Psoas muscle (tissue), 8 donors: ENCODE measurements around the gene HYDIN. TPM values are rescaled to one million over a fixed set of nuclear protein-coding genes. Genes with fewer than 3 reads are reported as not detected.

Experiments used
- ATAC-seq, 4 donors: fragments of 200-7000 bp; cut with Tn5 transposase; one replicate each; pipeline ENCODE4 v1.9.1; 2020; ENCODE audit warnings: moderate library complexity in 3 of 4, mild to moderate bottlenecking in 2 of 4
- DNase-seq, 2 donors: peaks; one replicate each; pipeline ENCODE4 v3.0.0-alpha.2; 2020
- H3K27ac ChIP-seq: fragments of 200-600 bp; one replicate; pipeline ENCODE4 v1.8.0; 2022
- H3K27me3 ChIP-seq, 3 donors: fragments of 200-600 bp in 1 of 3; one replicate each; pipeline versions ENCODE4 v1.6.1 to v1.8.0; 2013 to 2022; ENCODE audit warnings: low read length in 2 of 3, mild to moderate bottlenecking in 2 of 3, moderate library complexity in 1 of 3; ENCODE audit not compliant: insufficient read depth in 3 of 3
- H3K36me3 ChIP-seq, 2 donors: fragments of 200-600 bp in 1 of 2; one replicate each; pipeline versions ENCODE4 v1.6.1 to v1.8.0; 2013 to 2022; ENCODE audit warnings: low read depth in 1 of 2, mild to moderate bottlenecking in 1 of 2, moderate library complexity in 1 of 2; ENCODE audit not compliant: insufficient read depth in 1 of 2
- H3K4me1 ChIP-seq: fragments of 200-600 bp; one replicate; pipeline ENCODE4 v1.8.0; 2022
- H3K4me3 ChIP-seq: fragments of 200-600 bp; one replicate; pipeline ENCODE4 v1.8.0; 2022; ENCODE audit warnings: mild to moderate bottlenecking
- H3K9me3 ChIP-seq: fragments of 200-600 bp; one replicate; pipeline ENCODE4 v1.8.0; 2022
- CTCF ChIP-seq: fragments of 200-600 bp; IDR thresholded peaks from one replicate; pipeline ENCODE4 v1.8.0; 2022; ENCODE audit warnings: antibody characterized with exemption
- WGBS, 3 donors: extraction: QIAGEN DNeasy Blood & Tissue Kit; methylation state at CpG; one replicate each; pipeline versions ENCODE4 v1.1.6 to v1.1.7; 2013; 5-methylcytosine and 5-hydroxymethylcytosine counted together
- intact Hi-C, 2 donors: fragments of 100-400 bp; cut with DNase I; formaldehyde crosslinking; loops; one replicate each; pipeline versions ENCODE4 v1.11.0 to v1.14.2; 2022
- polyA plus RNA-seq, 3 donors: library from polyadenylated mRNA; stranded (reverse); fragments of 200-250 nt; gene quantifications; one replicate each; pipeline ENCODE4 v1.2.3, GENCODE V29; 2013
- total RNA-seq, 4 donors: library from RNA; stranded (reverse); fragmentation: NEBNext Ultra II Directional in 2 of 4; extraction: Animal tissue kit (Norgen Biotek cat#: 25700) in 2 of 4; gene quantifications; one replicate each; pipeline versions ENCODE4 v1.2.1 to v1.2.4, GENCODE V29; 2021 to 2023
- donor health status: healthy with polysubstance abuse.
- donor health status: DM: no; HTN: no; CAD: no; lungs with moderate emphysema.
- donor health status: Bipolar disorder and iron deficiency.
- donor health status: healthy.
- donor health status: DM: yes; HTN: yes; CAD: no.
- donor health status: DM: no; HTN: no; CAD: no.
- donor health status: DM: no; HTN: no; CAD: no.
- donor health status: DM: yes; HTN: yes; CAD: no.

The HYDIN gene
- total and polyA plus RNA-seq, 7 donors: 0.16 to 0.85 (median 0.29) TPM; not detected in 3

- 77 to 87% (median 80%) methylated on average over 4 of the region's 4 CpGs for WGBS, 3 donors
- DNase-seq (no peak), ATAC-seq (no peak)
- H3K4me1 ChIP-seq: no peaks in the 10 kb centered on the region
- no peaks in the 10 kb centered on the region for H3K27me3 ChIP-seq
- no peaks in the 10 kb centered on the region for H3K9me3 ChIP-seq
- no peaks in the 10 kb centered on the region for H3K36me3 ChIP-seq
- TF ChIP-seq CTCF: no peak
- H3K4me3 ChIP-seq: no peak overlapping the region
- intact Hi-C loops: no loop called here
- H3K27ac ChIP-seq: no peak overlapping the region
These were observed 11.5 kb upstream of the HYDIN start for GRCh38 chr16:71242036-71242435.

GRCh38 chr16:71229344-71229743 is 1.2 kb downstream of the HYDIN start:
- no peaks in the 10 kb centered on the region for H3K4me1 ChIP-seq
- no peak overlapping the region for H3K27ac ChIP-seq
- intact Hi-C loops: no loop called here
- no peak for TF ChIP-seq CTCF
- WGBS, 3 donors: 94 to 97% (median 96%) methylated on average over 1 of the region's 1 CpG
- H3K36me3 ChIP-seq: no peaks in the 10 kb centered on the region
- no peak overlapping the region for H3K4me3 ChIP-seq
- DNase-seq (no peak), ATAC-seq (no peak)
- peaks cover 0 to 4% (median 3%) of the 10 kb centered on the region in 3 donors for H3K27me3 ChIP-seq
- H3K9me3 ChIP-seq: peaks cover 15% of the 10 kb centered on the region

GRCh38 chr16:71226229-71227141 is 4.0 kb downstream of the HYDIN start:
- Histone ChIP-seq H3K9me3 (peaks cover 25% of the 10 kb centered on the region), H3K27ac (no peak overlapping the region), H3K4me3 (no peak overlapping the region), H3K4me1 (no peaks in the 10 kb centered on the region), H3K27me3 (peaks cover 0 to 3% (median 0%) of the 10 kb centered on the region in 3 donors), H3K36me3 (no peaks in the 10 kb centered on the region)
- ATAC-seq: no peak
- no peak for TF ChIP-seq CTCF
- intact Hi-C loops: no loop called here
- WGBS, 3 donors: 67 to 80% (median 79%) methylated on average over 5 of the region's 5 CpGs
- no peak for DNase-seq

- intact Hi-C loops: no loop called here
- ATAC-seq: no peak
- WGBS, 3 donors: 83 to 92% (median 91%) methylated on average over 3 of the region's 3 CpGs
These were observed 5.4 kb downstream of the HYDIN start for GRCh38 chr16:71225145-71225544.

More at GRCh38 chr16:71225145-71225544, 5.4 kb downstream of the HYDIN start:
- Histone ChIP-seq H3K4me1 (no peaks in the 10 kb centered on the region), H3K27ac (no peak overlapping the region), H3K36me3 (no peaks in the 10 kb centered on the region), H3K27me3 (peaks cover 0 to 1% (median 0%) of the 10 kb centered on the region in 3 donors), H3K4me3 (no peak overlapping the region), H3K9me3 (peaks cover 25% of the 10 kb centered on the region)
- no peak for TF ChIP-seq CTCF
- DNase-seq: no peak
